T follicular helper cell (primary cell): ENCODE measurements around the gene VAMP2.

Source experiments
- DNase-seq: peaks from one replicate; pipeline ENCODE4 v3.0.0-alpha.2; 2020; ENCODE audit warnings: low read depth
- total RNA-seq, 2 experiments: gene quantifications; one replicate each; lab custom pipeline; 2026; lab: John Stamatoyannopoulos, UW

Gene VAMP2, protein sequence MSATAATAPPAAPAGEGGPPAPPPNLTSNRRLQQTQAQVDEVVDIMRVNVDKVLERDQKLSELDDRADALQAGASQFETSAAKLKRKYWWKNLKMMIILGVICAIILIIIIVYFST
- total RNA-seq: 11.4 to 31.9 reads per million in 2 experiments

DNA sequence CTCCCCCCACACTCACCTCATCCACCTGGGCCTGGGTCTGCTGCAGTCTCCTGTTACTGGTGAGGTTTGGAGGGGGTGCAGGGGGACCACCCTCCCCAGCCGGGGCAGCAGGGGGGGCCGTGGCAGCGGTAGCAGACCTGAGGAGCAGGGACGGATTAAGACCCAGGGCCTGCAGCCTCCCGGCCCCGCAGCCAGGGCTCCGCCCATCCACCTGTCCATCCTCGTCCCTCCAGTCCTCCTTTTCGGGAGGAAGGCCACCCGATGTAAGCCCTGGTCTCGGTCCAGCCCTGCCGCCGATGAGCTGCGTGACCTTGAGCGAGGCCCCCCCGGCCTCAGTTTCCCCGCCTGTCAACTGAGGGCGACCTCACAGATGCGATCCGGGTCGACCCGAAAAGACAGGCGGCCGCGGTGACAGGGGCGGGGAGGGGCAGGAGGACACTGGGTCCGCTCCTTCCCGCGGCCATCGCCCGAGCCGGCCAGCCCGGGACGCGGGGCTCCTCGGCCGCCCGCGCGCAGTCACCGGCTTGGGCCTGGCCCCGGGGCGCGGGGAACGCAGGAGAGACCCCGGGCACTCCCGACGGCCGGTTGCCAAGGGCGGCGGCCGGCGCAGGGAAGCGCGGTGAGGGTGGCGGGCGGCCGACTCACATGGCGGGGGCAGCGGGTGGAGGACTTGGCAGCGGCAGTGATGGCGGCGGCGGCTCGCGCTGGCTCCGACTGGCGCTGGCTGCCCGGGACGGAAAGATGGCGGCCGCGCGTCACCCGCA lies at the start of gene VAMP2:
VAMP2 (minus strand) TSS at position 716 of the 764 bp plus-strand sequence; CDS start at position 647, 69 bp downstream.
- DNase-seq: peak; percentile 81

DNA sequence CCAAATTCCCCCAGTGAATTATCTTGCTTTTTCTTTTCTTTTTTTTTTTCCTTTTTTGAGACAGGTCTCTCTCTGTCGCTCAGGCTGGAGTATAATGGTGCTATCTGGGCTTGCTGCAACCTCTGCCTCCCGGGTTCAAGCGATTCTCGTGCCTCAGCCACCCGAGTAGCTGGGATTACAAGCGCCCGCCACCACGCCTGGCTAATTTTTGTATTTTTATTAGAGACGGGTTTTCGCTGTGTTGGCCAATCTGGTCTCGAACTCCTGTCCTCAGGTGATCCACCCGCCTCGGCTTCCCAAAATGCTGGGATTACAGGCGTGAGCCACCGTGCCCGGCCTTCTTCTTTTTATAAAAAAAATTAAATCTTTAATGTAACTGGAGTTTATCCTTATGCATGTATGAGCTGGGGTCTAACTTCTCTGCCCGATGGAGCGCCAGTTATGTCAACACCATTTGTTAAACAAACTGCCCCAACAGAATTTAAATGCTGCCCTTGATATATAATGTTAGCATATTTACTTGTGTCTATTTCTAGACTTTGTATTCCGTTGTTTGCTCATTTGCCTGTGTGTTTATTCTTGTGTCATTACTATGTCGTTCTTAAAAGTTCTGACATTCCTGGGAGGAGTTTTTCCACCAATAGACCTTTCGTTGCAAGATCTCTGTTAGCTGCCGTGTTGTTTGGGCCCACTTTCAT lies 48.2 kb upstream of the VAMP2 start:
- no peak for DNase-seq

DNA sequence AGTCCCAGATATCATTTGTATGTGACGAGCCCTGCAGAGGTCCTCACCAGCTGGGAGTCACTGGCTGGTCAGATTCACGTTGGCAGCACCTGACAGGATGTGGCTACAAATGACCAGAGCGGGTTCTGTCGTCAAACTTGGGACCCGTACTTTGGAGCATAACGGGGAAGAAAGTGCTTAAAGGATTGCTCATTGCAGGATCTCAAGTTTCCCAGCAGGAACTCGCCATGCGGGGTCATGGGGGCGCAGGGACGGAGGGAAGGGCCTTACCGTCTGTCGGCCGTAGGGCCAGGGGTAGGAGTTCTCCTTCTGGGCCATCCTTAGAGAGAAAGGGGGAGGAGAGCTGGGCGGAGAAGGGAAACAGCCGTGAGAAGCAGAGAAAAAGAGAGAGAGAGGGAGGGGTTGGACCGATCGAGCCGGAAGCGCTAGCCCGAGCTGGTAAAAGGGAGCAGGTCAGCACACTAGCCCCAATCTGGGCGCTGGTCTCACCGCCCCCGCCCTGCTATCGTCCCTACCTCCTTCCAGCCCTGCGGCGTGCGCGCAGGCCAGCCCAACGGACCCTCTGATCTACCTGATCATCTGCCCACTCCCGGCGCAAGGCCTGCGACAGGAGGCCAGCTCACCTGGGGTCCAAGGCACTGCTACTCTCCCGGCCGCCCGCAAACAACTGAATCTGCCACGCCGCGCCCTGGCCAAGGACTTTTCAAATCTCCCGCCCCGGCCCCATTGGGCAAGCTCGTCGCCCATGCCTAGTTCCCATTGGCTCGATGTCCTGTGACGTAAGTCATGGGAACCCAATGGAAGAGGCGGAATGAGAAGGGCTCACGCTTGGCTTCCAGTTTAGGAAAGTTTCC lies 47.4 kb upstream of the VAMP2 start, which contains the start of gene AURKB:
AURKB (minus strand) TSS at position 669 of the 854 bp plus-strand sequence; CDS start at position 318, 351 bp downstream.
- DNase-seq: peak; percentile 93

DNA sequence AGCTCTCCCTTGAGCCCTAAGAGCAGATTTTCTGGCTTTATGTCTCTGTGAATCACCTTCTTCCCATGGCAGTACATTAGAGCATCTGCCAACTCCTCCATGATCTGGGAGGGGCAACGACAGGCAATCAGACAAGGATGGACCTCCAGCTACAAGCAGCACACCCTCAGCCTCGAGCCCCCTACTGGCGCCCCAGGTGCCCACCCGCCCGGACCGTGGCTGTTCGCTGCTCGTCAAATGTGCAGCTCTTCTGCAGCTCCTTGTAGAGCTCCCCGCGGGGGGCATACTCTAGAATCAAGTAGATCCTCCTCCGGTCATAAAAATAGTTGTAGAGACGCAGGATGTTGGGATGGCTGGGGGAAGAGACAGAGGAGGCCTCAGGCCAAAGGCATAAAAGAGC lies 43.8 kb upstream of the VAMP2 start:
- no peak for DNase-seq

- no peak for DNase-seq
Observed at GRCh38 chr17:8204761-8205555, 42.2 kb upstream of the VAMP2 start.

- no peak for DNase-seq
Observed at GRCh38 chr17:8192070-8192815, 29.5 kb upstream of the VAMP2 start.

DNA sequence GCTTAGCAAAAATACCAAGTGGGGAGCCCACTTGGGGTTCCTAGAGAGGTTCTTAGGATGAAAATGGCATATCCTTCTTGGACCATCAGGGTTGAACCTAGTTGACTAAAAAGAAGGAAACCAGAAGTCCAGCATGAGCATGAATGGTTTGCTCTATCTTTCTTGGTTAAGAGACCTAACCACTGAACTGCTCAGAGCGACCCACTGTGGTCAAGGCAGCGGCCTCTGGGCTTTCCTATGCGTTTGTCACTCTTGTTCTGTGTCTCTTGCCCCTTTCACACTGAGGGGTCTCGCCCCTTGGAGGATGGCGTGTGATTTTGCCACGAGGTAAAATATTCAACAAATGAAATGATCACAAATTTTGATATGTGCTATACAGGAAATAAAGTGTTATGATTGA lies 27.8 kb upstream of the VAMP2 start:
- DNase-seq: no peak

- peak; percentile 93 for DNase-seq
Observed at GRCh38 chr17:8189711-8190477, 27.1 kb upstream of the VAMP2 start, which contains the start of gene BORCS6. Gene BORCS6, minus strand, starts transcription at chr17:8190180. Its CDS starts 40 bp downstream, at chr17:8190140.

GRCh38 chr17:8189041-8189710 lies 26.4 kb upstream of the VAMP2 start:
- DNase-seq: no peak

- no peak for DNase-seq
Observed at GRCh38 chr17:8188263-8188839, 25.6 kb upstream of the VAMP2 start.

DNA sequence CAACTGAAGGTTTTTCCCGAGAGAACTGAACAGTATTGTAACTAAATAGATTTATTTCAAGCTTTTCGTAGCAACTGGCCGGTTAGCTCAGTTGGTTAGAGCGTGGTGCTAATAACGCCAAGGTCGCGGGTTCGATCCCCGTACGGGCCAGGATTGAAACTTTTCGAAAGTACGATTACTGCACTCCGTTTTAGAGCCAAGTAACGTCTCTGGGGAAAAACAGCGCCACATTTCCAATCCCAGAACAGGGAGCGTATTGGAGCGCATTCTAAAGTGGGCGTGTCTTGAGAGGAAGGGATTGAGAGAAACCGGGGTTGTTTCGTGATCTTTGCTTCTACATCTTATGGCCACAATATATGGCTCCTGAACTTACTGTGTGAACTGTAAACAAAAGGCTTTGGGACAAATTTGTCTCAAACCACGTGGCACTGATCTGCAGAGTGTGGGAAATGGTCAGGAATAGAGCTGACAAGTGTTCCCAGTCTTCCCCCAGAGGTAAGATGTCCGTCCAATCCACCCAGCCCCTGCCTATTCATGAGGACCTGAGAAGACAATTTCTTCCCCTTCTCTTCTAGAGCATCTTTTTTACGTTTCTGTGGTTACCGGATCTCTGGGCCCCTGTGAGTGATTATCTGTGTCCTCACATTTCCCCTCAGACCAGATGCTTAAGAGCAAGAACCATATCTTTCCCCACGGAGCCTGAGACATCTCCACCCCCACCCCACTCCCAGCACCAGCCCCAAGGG lies 24.9 kb upstream of the VAMP2 start:
- peak; percentile 78 for DNase-seq

DNA sequence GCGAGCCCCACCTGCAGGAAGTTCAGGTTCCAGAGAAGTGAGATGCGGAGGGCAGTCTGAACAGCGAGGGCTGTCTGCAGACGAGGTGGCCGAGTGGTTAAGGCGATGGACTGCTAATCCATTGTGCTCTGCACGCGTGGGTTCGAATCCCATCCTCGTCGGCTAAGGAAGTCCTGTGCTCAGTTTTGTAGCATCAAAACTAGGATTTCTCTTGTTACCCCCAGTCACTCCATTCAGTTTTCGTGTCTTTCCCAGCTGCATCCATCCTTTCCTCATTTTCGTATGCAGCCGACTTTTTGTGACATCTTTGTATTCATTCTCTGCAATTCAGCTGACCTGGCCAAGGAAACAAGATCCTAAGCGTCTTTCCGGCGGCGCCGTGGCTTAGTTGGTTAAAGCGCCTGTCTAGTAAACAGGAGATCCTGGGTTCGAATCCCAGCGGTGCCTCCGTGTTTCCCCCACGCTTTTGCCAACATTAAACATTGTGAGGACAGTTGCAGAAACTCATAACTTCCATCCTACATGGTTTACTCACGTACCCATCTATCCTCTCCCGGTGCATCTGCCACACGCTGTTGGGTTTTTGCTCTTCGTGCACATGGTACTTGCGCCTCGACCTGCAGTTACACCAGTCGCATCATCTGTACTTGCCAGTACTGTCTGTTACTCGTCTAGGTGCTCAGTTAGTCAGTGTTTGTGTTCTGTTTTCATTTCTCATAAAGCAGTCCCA lies 24.2 kb upstream of the VAMP2 start:
- DNase-seq: peak; percentile 76

GRCh38 chr17:8186446-8186786 lies 23.7 kb upstream of the VAMP2 start:
- no peak for DNase-seq

DNA sequence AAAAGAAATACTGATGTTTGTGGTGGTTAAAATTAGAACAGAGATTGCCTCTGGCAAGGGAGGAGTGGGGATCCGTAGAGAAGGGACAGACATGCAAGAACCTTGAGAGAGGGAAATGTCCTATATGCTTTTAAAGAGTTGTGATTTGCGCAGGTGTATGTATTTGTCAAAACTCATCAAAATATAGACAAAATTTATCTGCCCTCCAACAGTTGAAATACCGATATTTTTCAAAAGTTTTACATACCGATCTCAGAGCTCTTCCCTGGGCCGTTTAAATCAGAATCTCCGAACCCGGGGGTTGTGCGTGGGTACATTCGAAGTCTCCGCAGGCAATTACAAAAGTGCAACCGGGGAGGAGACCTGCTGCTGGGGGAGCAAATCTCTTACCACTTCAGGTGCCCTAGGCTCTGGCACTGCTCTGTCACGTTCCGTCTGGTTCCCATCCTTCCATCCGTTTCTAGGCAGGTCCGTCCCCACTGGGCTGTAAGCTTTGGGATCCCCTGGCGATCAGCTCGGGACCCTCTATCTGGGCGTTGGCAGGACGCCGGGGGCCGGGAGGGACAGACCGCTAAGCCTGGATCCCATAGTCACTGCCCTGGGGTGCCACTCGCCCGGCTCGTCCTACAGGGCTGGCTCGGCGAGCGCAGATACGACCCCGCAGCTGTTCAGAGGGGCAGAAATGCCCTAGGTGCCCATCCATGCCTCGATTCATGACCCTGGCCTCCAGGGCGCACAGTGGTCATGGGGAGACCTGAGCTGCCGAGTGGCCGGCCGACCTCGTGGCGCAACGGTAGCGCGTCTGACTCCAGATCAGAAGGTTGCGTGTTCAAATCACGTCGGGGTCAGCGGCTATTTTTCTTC lies 23.1 kb upstream of the VAMP2 start:
- DNase-seq: peak; percentile 77

DNA sequence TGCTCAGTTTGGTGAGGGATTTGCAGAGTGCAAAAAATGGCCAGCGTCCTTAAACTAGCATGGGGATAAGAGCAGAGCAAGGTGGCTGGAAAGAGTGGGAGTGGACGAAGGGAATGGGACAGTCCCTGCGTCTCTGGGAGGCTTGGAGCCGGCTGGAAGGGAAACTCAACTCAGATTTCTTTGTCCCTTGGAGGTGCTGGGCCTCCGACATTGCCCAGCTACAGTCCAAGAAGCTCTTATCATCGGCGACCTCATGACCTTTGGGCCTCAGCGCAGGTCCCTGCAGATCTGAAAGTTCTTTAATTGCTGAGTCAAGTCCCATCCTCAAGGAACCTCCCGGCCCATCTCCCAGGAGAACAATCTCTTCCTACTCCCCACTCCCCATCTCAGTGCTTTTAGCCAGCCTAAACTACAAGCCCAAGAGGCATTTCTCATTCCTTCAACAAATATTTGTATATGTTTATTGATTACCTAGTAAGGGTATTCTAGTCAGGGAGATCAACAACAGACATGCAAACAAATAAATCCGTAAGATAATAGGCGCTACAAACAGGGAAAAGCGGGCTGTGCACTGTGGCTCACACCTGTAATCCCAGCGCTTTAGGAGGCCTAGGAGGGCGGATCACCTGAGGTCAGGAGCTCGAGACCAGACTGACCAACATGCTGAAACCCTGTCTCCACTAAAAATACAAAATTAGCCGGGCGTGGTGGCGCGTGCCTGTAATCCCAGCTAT lies 14.4 kb upstream of the VAMP2 start:
- no peak for DNase-seq
